Nucleus accumbens (tissue), 56 donors: ENCODE results near the gene NPEPL1.
"Not testable (repeated sequence)": the region's sequence is repeated elsewhere in the genome, so short reads cannot be mapped to it uniquely, and the experiment has no call there.

Experiments
- DNase-seq, 56 donors: peaks; one replicate each; lab custom pipeline; 2025; lab: John Stamatoyannopoulos, UW

The NPEPL1 gene, protein sequence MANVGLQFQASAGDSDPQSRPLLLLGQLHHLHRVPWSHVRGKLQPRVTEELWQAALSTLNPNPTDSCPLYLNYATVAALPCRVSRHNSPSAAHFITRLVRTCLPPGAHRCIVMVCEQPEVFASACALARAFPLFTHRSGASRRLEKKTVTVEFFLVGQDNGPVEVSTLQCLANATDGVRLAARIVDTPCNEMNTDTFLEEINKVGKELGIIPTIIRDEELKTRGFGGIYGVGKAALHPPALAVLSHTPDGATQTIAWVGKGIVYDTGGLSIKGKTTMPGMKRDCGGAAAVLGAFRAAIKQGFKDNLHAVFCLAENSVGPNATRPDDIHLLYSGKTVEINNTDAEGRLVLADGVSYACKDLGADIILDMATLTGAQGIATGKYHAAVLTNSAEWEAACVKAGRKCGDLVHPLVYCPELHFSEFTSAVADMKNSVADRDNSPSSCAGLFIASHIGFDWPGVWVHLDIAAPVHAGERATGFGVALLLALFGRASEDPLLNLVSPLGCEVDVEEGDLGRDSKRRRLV

DNA sequence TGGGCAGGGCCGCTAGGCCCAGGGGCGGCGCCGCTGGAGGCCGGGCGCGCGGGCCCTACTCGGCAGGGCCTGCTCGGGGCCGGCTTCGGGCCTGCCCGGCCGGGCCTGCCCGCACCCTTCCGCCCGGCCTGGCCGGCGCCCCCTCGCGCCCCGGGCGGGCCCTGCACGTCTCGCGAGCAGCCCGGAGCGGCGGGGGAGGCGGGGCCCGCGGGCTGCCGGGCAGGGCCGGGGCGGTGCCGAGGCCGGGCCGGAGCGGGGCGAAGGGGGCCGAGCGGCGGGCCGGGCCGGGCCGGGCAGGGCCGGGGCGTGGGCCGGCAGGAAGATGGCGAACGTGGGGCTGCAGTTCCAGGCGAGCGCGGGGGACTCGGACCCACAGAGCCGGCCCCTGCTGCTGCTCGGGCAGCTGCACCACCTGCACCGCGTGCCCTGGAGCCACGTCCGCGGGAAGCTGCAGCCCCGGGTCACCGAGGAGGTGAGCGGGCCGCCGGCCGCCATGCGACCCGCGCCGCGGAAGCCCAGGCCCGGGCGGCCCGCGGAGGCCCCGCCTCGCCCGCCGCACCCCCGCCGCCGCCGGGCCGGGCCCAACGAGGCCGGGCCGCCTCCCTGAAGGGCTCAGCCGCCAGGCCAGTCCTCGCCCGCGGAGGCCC, at the start of gene NPEPL1:
NPEPL1 (plus strand) TSS at position 222 of the 647 bp plus-strand sequence; CDS start at position 323, 101 bp downstream.
- peak in 15 of 56 donors; percentile 14 to 75 (median 27) for DNase-seq

- DNase-seq: not testable (repeated sequence)
Observed at GRCh38 chr20:58642896-58643295, 49.7 kb upstream of the NPEPL1 start.

DNA sequence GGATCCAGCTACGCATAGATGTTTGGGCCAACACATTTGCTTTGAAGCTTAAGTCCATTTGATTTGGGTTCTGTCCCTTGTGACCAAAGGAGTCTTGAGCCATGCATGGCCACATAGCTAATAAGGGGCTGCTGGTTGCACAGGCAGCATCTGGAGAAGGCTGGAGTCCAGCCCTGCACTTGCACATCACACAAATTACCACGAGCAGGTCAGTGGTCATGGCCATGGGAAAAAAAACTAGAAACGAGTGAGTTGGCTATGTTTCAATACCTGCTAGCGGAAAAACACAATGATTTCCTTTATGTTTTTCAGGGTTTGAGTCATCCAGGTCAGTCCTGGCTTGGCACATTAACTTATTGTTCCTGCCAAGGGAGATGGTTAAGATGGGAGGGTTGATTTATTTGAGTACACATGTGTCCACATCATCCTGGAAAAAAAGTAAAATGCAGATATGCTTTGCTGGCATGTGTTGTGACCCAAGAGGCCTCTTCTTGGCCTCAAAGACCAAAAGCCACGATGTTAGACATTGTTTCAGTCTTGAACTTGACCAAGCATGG, 47.1 kb upstream of the NPEPL1 start:
- no peak for DNase-seq

GRCh38 chr20:58646257-58646656, 46.3 kb upstream of the NPEPL1 start:
- no peak for DNase-seq

GRCh38 chr20:58646703-58647102, 45.9 kb upstream of the NPEPL1 start:
- DNase-seq: no peak

- DNase-seq: no peak
Observed at GRCh38 chr20:58647162-58647795, 45.3 kb upstream of the NPEPL1 start.

- no peak for DNase-seq
Observed at GRCh38 chr20:58647796-58648501, 44.7 kb upstream of the NPEPL1 start.

DNA sequence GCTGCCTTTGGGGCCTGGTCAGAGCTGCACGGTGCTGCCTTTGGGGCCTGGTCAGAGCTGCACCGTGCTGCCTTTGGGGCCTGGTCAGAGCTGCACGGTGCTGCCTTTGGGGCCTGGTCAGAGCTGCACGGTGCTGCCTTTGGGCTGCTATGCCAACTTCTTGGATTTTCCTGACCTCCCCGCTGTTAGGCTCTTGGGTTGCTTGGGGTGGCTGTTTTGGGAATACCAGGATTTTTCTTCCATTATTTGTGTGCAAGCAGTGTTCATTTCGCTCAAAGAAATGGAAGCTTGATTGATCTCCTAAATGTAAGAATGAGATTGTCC, 44.1 kb upstream of the NPEPL1 start:
- not testable (repeated sequence) for DNase-seq

GRCh38 chr20:58649288-58650180, 43.1 kb upstream of the NPEPL1 start:
- peak in 3 of 56 donors; percentile 16 to 24 (median 18) for DNase-seq

GRCh38 chr20:58650181-58650775, 42.3 kb upstream of the NPEPL1 start:
- DNase-seq: peak in 13 of 56 donors; percentile 39 to 69 (median 52)

DNA sequence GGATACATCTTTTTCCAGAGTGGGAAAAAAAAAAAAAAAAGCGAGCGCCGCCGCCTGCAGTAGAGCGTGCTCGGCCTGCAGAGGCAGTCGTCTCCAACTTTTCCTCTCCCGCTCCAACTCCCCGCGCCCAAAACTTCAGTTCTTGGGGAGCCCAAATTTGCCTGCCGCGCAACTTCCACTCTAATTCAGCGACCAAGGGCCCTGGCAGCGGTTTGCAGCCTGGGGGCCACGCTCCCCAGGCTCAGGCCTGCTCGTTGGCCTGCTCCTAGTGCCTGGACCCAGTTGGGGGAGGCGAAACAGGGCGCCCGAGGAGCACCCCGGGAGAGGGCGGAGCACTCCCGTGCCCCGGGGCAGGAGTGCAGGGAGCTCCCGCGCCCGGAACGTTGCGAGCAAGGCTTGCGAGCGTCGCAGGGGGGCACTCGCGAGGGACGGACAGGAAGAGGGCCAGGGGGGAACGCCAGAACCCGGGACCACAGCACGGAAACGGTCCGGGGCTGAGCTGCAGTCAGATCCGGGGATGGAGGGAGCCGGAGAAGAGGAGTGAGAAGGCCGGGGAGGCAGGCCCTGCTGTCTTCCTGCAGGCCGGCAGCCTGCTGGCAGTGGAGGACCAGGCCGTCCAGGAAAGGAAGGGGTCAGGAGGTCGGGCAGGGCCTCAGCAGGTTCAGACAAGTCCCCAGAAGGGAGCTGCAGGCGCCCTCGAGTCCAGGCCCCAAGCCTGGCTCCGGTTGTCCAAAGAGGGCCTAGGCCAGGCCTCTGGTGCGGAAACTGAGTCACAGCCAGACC, 41.6 kb upstream of the NPEPL1 start, which contains the start of gene STX16:
STX16 (plus strand) TSS at position 508 of the 783 bp plus-strand sequence. CDS start 724 bp downstream, outside the sequence.
- DNase-seq: peak in 55 of 56 donors; percentile 28 to 91 (median 81)

- peak in 42 of 56 donors; percentile 22 to 86 (median 70) for DNase-seq
Observed at GRCh38 chr20:58651559-58651945, 41.0 kb upstream of the NPEPL1 start.

DNA sequence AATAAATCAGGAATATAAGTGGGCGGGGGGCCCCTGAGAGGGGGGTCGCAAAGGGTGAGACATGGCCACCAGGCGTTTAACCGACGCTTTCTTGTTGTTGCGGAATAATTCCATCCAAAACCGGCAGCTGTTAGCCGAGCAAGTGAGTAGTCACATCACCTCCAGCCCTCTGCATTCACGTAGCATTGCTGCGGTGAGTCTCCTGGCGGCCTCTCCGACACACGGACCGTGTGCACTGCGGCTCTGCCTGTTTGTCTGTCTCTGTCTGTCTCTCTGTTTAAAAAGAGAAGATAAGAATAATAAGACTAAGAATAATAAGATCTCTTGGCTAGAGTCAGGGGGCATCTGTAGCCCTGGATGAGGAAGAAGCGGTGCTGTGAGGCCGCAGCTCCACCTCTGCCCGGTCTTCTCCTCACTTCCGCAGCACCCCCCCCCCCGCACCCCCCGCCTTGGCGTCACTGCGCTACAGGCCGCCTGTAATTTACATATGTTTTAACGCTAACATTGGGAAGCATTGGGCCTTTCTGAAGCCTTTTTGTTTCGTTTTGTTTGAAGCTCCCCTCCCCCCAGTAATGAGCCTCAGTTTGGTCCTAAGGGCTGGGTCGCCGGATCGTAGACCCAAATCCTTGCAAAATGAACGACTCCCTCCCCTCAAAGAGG, 40.5 kb upstream of the NPEPL1 start:
- DNase-seq: peak in 42 of 56 donors; percentile 5 to 71 (median 40)

DNA sequence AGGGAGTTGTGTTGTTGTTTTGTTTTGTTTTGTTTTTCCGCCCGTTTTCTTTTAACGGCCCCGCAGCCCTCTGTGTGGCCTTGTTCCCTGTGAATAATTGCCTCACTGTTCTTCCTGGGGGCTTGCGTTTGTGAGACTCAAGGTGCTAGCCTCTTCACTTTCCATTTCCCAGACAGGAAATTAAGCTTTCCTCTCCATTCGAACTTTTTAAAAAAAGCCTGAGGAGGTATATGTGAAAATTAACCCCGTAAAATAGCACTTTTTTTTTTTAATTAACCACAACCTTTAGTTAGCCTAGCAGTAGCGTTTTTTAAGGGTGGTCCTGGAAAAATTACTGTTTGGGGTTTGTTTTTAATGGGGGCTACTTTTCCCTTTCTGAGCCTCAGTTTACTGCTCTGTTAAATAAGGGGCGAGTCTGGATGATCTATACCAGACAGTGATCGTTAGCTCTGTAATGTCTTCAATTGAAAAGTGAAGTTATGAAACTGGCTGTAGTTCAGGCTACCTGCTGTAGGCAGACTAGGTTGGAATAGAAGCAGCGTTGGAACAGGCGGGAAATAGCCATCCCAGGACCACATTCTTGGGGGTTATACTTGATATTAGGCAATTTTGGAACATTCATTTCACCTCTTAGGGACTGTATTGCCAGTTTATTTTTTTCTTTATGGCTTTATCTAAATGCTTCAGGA, 39.9 kb upstream of the NPEPL1 start:
- DNase-seq: no peak

DNA sequence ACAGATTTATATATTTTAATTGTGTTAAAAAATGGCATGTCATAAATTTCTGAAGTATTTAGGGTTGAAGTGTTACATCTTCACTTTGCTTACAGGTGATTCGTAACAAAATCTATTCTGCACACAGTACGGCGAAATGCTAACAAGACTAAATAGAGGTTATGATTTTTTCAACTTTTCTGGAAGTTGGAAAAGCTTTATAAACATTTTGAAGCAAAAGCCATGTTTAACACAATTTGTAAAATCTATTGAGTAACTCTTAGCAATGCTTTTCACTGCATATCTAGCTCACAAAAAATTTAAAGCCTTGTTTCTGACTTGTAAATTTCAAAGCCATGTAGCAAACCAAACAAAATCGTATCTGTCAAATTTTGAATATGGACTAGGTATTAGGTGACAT, 38.3 kb upstream of the NPEPL1 start:
- no peak for DNase-seq

DNA sequence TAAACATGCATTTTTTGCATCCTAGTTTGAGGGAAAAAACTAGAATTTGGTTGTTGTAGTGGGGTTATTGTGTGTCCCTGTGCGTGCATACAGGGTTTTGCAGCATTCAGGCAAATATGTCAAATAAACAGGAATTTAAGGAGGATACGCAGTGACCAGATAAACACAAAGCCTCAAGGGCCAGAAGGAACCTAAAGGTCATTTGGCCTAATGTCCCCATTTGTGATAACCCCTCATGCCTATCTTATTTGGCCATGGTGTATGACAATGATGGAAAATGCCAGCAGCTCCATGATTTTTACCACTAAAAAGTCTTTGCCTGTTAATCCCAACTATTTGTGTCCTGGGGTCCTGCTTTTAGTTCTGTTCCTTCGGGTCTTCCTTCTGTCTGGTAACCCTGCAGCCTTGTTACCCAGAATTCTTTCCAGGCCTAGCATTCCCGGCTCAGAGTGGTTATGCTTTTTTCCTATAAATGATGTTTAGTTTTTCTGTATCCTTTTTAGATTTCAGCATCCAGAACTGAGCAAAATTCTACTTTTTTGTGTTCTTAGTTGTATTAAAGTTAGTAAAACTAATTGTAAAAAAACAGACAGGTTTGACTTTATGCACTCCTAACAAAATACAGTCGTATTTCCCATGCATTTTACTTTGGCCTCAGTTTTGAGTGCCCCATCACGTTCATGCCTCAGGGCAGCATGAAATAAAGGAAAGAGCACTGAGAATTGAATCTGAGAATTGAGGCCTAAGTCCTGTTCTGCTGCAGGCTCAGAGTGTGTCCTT, 37.1 kb upstream of the NPEPL1 start:
- DNase-seq: no peak
